ENCODE results near the gene NCR2.
"Not testable (repeated sequence)": the region's sequence is repeated elsewhere in the genome, so short reads cannot be mapped to it uniquely, and the experiment has no call there.

The NCR2 gene

GRCh38 chr6:41335296-41335695 lies at the start of gene NCR2:
Gene NCR2, plus strand, starts transcription at chr6:41335608. Its CDS starts 269 bp downstream, at chr6:41335877.
- DNase-seq (ENCODE audit: low spot score): no peak

GRCh38 chr6:41286544-41287346 lies 48.7 kb upstream of the NCR2 start, which contains the start of gene TREM1:
Gene TREM1, minus strand, starts transcription at chr6:41286682. Its CDS starts 27 bp downstream, at chr6:41286655.
- no peak for DNase-seq (ENCODE audit: low spot score)

GRCh38 chr6:41288030-41288753 lies 47.2 kb upstream of the NCR2 start:
- DNase-seq (ENCODE audit: low spot score): no peak

- DNase-seq (ENCODE audit: low spot score): no peak
Measured at GRCh38 chr6:41288754-41289129, 46.7 kb upstream of the NCR2 start.

- no peak for DNase-seq (ENCODE audit: low spot score)
Measured at GRCh38 chr6:41289815-41290214, 45.6 kb upstream of the NCR2 start.

GRCh38 chr6:41291717-41292116 lies 43.7 kb upstream of the NCR2 start:
- no peak for DNase-seq (ENCODE audit: low spot score)

- no peak for DNase-seq (ENCODE audit: low spot score)
Measured at GRCh38 chr6:41294214-41294872, 41.1 kb upstream of the NCR2 start.

GRCh38 chr6:41297248-41297647 lies 38.2 kb upstream of the NCR2 start:
- not testable (repeated sequence) for DNase-seq (ENCODE audit: low spot score)

- no peak for DNase-seq (ENCODE audit: low spot score)
Measured at GRCh38 chr6:41298785-41299502, 36.5 kb upstream of the NCR2 start.

GRCh38 chr6:41302638-41303037 lies 32.8 kb upstream of the NCR2 start:
- DNase-seq (ENCODE audit: low spot score): no peak

- DNase-seq (ENCODE audit: low spot score): peak; percentile 69
Measured at GRCh38 chr6:41306187-41306854, 29.1 kb upstream of the NCR2 start.

GRCh38 chr6:41315203-41315602 lies 20.2 kb upstream of the NCR2 start:
- DNase-seq (ENCODE audit: low spot score): no peak

- no peak for DNase-seq (ENCODE audit: low spot score)
Measured at GRCh38 chr6:41315943-41316620, 19.3 kb upstream of the NCR2 start.

- no peak for DNase-seq (ENCODE audit: low spot score)
Measured at GRCh38 chr6:41318261-41318653, 17.2 kb upstream of the NCR2 start.

- DNase-seq (ENCODE audit: low spot score): peak; percentile 83
Measured at GRCh38 chr6:41318654-41319565, 16.5 kb upstream of the NCR2 start.

- DNase-seq (ENCODE audit: low spot score): no peak
Measured at GRCh38 chr6:41321183-41321582, 14.2 kb upstream of the NCR2 start.

- peak; percentile 23 for DNase-seq (ENCODE audit: low spot score)
Measured at GRCh38 chr6:41325446-41326066, 9.9 kb upstream of the NCR2 start.

- no peak for DNase-seq (ENCODE audit: low spot score)
Measured at GRCh38 chr6:41326092-41326491, 9.3 kb upstream of the NCR2 start.

- no peak for DNase-seq (ENCODE audit: low spot score)
Measured at GRCh38 chr6:41327177-41327576, 8.2 kb upstream of the NCR2 start.

Measured in hematopoietic multipotent progenitor cell treated with erythropoietin and hydrocortisone succinate and interleukin-3 and kit ligand, for 15 days (in vitro differentiated cells).